ENCODE measurements around the gene AQP5. TPM values are rescaled to one million over a fixed set of nuclear protein-coding genes. Genes with fewer than 3 reads are reported as not detected.

The AQP5 gene
- total and polyA plus RNA-seq, 8 donors, result 0.41 to 2.8 (median 1.2) TPM

DNA sequence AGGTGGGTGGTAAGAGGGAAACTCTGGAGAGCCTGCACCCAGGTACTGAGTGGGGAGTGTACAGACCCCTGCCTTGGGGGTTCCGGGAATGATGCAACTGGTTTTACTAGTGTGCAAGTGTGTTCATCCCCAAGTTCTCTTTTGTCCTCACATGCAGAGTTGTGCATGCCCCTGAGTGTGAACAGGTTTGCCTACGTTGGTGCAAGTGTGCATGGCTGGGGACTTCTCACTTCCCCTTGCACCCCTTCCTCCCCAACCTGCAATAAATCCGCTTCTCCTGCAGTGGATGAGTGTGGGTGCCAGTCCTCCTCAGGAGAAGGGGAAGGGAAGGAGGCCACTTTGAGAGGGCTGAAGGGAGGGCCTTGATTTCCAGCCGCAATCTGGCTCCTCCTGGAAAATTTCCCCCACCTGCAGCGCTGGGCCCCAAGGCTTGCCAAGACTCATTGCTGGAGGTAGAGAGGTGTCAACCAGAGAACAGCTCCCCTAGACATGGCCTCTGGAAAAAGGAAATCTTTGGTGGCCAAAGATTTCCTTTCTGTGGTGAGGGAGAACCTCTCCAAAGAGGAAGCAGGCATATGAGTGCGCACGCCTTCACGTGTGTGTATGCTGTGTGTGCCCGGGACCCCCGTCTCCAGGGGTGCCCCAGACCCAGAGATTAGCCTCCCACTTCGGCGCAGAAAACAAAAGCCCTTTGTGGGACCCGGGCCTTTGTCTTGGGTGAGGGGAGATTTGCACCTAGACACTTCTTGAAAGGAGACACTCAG lies 5.6 kb upstream of the AQP5 start:
- intact Hi-C loops (cut with DNase I), result no loop called here
- no peaks in the 10 kb centered on the region for H3K36me3 ChIP-seq
- 65 to 68% methylated on average over 13 of the region's 13 CpGs for WGBS, 2 donors
- no peak for TF ChIP-seq CTCF (IDR thresholded peaks at IDR 0.05)
- no peaks in the 10 kb centered on the region for H3K9me3 ChIP-seq
- H3K4me1 ChIP-seq, result no peaks in the 10 kb centered on the region
- FAIRE-seq (no peak), ATAC-seq (no peak), DNase-seq (peak in 1 of 6 donors; percentile 16)
- H3K27me3 ChIP-seq, result peaks cover 0 to 8% (median 0%) of the 10 kb centered on the region in 4 donors
- no peak overlapping the region for H3K4me3 ChIP-seq
- H3K27ac ChIP-seq, result no peak overlapping the region

DNA sequence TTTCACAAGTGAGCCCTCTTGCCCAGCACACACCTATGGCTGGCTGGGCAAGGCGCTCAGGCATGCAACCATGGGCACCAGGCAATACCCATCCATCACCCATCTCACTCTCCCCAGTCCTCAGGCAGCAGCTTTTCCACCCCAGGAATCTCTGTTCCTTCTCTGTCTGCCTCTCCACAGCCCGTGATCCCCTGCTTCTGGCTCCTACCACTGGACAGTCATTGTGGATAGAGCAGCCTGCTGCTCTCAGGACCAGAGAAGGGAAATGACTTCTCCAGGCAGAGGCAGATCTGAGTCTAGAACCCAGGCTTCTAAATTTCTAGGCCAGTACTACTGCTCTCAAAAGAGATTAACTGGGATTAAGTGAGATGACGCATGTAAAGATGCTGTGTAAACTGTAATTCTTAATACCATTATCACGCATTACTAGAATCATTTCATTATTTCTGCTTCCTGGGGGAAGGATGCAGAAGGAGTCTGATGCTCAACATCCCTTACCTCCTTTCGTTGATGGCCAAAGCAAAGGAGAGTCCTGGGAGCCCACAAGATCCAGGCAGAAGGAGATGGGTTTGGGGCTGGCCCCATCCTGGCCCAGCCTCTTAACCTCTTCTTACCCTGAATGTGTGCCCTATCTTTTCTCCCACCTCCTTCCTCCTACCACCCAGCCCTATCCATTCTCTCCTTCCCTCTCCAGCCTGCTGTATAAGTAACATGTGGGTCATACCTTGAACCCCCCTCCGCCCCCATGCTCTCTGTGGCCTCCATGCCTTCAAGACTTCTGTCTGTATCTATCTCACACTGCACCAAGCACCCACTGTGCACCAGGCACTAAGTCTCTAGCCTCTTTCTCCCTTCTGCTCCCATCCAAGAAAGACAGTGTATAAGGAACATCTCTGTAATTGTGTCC lies 4.8 kb upstream of the AQP5 start:
- no peak overlapping the region for H3K4me3 ChIP-seq
- WGBS, 2 donors, result 82 to 94% methylated on average over 6 of the region's 6 CpGs
- TF ChIP-seq CTCF (IDR thresholded peaks at IDR 0.05), result no peak
- H3K9me3 ChIP-seq, result no peaks in the 10 kb centered on the region
- H3K4me1 ChIP-seq, result no peaks in the 10 kb centered on the region
- intact Hi-C loops (cut with DNase I), result no loop called here
- no peak for ATAC-seq
- no peak overlapping the region for H3K27ac ChIP-seq
- peak in 1 of 6 donors; percentile 12 for DNase-seq
- no peaks in the 10 kb centered on the region for H3K36me3 ChIP-seq
- FAIRE-seq, result no peak
- H3K27me3 ChIP-seq, result peaks cover 0 to 8% (median 0%) of the 10 kb centered on the region in 4 donors

GRCh38 chr12:49957570-49957967 lies 4.1 kb upstream of the AQP5 start:
- no peak for TF ChIP-seq CTCF (IDR thresholded peaks at IDR 0.05)
- FAIRE-seq (no peak), ATAC-seq (no peak), DNase-seq (no peak)
- H3K4me3 ChIP-seq, result no peak overlapping the region
- no peak overlapping the region for H3K27ac ChIP-seq
- intact Hi-C loops (cut with DNase I), result no loop called here
- no peaks in the 10 kb centered on the region for H3K9me3 ChIP-seq
- peaks cover 0 to under 1% (median 0%) of the 10 kb centered on the region in 3 donors for H3K4me1 ChIP-seq
- no peaks in the 10 kb centered on the region for H3K36me3 ChIP-seq
- H3K27me3 ChIP-seq, result peaks cover 0 to 8% (median 0%) of the 10 kb centered on the region in 4 donors

DNA sequence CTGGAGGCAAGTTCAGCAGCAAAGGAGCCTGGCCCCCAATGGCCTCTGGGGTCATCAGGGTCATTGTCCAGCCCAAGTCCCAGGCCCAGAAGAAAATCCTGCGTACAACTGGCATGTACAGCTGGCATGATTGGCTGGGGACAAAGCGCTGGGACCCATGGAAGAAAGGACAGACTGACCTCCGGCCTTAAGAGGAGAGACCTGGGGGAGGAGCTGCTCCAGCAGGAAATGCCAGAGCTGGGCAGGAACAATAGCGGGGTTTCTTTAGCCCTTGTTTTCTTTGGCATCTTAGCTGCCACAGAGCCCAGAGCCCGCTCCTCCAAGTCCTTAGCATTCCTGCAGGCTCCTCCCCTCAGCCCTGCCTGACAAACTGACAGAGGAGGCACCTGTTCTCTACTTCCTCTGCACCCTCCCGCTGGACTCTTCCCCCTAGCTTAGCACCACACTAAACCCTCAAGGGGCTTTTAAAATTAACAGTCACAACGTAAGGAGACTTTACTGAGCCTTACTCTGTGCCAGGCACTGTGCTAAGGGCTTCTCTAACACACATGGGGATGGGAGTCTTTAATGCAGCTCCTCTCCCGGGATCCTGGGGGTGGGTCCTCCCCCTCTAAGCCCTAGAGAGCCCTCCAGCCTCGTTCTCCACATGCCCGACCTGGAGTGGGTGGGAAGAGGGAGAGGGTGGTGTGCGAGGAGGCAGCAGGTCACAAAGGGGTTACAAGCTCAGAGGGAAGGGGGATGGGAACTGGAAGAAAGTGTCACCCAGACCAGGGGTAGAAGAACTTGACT lies 1.8 kb upstream of the AQP5 start:
- no peak for FAIRE-seq
- Histone ChIP-seq H3K27me3 (peaks cover 0 to 8% (median 0%) of the 10 kb centered on the region in 4 donors), H3K4me1 (peaks cover 6 to 11% (median 6%) of the 10 kb centered on the region in 3 donors), H3K36me3 (no peaks in the 10 kb centered on the region), H3K27ac (peak overlapping the region in 2 of 4 donors; percentile 12 to 44), H3K9me3 (no peaks in the 10 kb centered on the region), H3K4me3 (no peak overlapping the region)
- DNase-seq, result peak in 2 of 6 donors; percentile 30 to 45
- intact Hi-C loops (cut with DNase I), result no loop called here
- ATAC-seq, result peak in 3 of 4 donors; percentile 32 to 45 (median 34)
- WGBS, 2 donors, result 37 to 45% methylated on average over 11 of the region's 11 CpGs
- no peak for TF ChIP-seq CTCF (IDR thresholded peaks at IDR 0.05)

Data from pancreas (tissue), 10 donors.